Measurements from ENCODE around the gene CAMP.
"Not testable (repeated sequence)": the region's sequence is repeated elsewhere in the genome, so short reads cannot be mapped to it uniquely, and the experiment has no call there.

Gene CAMP

DNA sequence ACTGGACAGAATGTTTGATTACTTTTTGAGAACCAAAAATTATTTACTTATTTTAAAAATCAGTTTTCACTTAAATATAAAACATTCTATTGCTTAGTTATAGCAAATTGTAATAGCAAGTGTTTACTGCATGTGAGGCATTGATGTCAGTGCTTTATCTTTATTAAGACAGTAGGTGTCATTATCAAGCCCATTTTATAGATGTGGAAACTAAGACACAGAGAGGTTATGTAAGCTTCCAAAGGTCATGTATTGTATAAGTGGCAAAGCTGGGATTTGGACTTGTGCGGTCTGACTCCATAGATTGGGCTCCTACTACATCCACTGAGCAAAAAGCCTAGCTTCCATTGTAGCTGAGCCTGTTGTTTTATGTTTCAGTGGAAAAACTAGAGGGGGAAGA, 35.2 kb downstream of the CAMP start:
- DNase-seq (ENCODE audit: low read depth), result no peak

DNA sequence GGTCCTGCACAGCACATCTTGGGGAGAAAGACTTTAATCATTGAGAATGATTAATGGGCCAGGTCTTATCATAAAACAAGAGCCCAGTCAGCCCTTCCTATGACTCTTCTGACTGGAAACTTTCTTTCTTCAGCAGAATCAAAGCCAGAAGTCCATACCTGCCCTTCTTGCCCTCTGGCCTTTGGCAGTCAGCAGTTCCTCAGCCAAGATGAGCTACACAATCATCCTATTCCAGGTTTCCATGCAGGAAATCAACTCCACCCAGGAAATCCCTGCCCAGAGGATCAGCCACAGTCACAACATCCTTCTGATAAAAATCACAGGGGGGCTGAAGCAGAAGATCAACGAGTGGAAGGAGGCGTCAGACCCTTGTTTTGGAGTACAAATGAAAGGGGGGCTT, 44.5 kb downstream of the CAMP start:
- DNase-seq (ENCODE audit: low read depth), result no peak

- DNase-seq (ENCODE audit: low read depth), result no peak
Observed at GRCh38 chr3:48268381-48268935, 45.2 kb downstream of the CAMP start.

- DNase-seq (ENCODE audit: low read depth), result no peak
Observed at GRCh38 chr3:48268936-48269561, 45.8 kb downstream of the CAMP start.

- no peak for DNase-seq (ENCODE audit: low read depth)
Observed at GRCh38 chr3:48269592-48269991, 46.3 kb downstream of the CAMP start.

DNA sequence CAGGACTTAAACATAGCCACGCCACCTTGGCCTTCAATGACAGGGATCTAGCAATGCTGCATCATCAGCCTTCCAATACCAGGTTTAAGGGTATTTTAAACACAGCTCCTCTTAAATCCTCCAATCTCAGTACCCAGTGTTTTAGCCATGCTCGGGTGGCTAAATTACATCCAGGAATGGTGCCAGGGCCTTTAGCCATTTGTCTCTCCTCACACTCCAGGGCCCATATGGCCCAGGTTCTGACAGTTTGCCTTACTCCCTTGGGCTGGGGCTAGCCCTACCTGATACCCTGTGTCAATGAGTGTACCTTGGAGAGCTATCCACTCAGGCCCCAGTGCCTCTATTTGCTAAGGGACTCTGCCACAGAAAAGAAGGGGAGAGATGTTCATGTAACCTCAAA, 47.0 kb downstream of the CAMP start:
- DNase-seq (ENCODE audit: low read depth), result no peak

DNA sequence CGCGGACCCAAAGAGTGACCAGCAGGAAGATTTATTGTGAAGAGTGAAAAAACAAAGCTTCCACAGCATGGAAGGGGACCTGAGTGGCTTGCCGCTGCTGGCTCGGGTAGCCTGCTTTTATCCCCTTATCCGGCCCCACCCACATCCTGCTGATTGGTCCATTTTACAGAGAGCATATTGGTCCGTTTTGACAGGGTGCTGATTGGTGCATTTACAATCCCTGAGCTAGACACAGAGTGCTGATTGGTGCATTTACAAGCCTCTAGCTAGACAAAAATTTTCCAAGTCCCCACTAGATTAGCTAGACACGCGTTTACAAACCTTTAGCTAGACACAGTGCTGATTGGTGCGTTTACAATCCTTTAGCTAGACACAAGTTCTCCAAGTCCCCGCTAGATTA, 47.9 kb downstream of the CAMP start:
- DNase-seq (ENCODE audit: low read depth), result not testable (repeated sequence)

GRCh38 chr3:48271763-48272498, 48.6 kb downstream of the CAMP start:
- DNase-seq (ENCODE audit: low read depth), result no peak

GRCh38 chr3:48273594-48274211, 50.4 kb downstream of the CAMP start:
- DNase-seq (ENCODE audit: low read depth), result no peak

GRCh38 chr3:48274452-48274851, 51.2 kb downstream of the CAMP start:
- no peak for DNase-seq (ENCODE audit: low read depth)

Data from GM04503 (cell line).